GM21367 (cell line): ENCODE data around the gene SORBS1.

Source experiments
- ATAC-seq: cut with Tn5 transposase; IDR thresholded peaks from one replicate; pipeline ENCODE4 v1.9.1; 2021; ENCODE audit not compliant: unreplicated experiment

Gene SORBS1

DNA sequence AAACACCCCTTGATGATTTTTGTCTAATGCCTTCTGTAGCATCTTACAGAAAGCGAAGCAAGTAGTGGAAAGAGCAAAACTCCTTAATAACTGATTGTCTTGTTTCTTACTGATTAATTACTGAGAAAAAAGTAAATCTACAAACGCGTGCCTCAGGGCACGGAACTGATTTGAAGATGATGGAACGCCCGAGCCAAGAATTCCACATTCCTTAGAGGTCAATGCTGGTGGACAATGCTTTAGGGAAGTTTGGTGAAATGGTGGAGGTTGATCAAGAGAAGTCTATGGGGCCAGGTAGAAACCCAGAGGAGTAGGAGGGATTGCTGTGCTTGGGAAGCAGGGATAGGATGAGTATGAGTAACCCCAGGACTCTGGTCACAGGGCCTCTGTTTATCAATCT is 5.0 kb upstream of the SORBS1 start:
- no peak for ATAC-seq

GRCh38 chr10:95565336-95565735 is 4.2 kb upstream of the SORBS1 start:
- ATAC-seq, result no peak

DNA sequence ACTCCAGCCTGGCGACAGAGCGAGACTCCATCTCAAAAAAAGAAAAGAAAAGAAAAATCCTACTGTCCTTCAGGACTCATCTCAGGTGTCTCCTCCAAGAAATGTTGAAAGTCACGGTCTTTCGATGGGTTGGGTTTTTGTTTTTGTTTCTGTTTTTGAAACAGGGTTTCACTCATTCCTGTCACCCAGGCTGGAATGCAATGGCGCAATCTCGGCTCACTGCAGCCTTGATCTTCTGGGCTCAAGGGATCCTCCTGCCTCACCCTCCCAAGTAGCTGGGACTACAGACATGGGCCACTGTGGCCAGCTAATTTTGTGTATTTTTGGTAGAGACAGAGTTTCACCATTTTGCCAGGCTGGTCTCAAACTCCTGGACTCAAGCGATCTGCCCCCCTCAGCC is 3.1 kb upstream of the SORBS1 start:
- no peak for ATAC-seq

- ATAC-seq, result no peak
Observed at GRCh38 chr10:95562341-95562965, 1.3 kb upstream of the SORBS1 start.

DNA sequence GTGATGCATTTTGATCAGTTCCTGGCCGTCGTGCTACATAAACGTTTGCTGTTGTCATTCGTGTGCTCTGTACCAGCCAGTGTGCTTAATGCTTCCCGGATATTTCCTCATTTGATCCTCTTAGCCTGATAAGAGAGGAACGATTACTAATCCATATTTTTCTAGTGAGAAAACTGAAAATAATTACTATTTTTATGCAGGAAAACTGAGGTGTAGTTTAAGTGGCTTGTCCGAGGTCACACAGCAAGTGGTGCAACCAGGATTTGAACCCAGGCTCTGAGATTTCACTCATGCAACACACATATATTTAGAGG is 650 bp upstream of the SORBS1 start:
- no peak for ATAC-seq

DNA sequence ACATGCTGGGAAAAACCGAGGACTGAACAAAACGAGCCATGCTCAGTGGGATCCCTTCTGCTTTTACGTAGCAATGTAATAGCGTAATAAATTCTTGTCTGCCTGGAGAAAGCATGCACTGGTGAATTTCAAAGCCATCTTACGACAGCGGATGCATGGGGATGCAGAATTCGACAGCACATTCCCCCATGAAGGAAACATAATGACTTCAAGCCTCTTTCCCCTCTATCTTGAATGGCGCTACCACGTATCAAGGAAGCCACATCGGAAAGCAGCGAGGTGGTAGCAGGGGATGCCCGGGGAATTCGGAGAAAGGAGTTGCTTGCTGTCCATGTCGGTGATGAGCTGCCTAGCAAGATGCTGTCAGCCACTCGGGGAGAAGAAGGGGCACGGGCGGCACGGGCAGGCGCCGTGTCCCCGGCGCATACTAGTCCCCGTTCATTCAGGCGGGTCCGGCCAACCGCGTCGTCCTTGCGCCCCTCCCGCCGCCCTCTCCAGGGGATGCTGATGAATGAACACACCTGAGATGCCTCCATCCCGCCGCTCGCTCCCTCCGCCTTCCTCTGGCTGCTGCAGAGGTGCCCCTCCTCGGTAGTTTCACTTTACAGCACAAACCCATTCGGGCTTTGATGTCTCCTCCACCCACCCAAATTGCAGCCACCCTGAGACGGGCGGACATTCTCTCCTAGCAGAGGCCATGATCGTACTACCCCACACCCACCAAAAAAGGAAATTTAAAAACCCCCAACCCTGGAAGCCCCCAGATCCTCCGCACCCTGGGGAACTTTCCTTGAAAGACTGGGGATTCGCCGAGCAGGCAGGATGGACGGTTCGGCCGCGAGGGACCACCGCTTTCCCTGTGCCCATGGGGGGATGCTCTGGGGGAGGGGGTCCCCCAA is 644 bp downstream of the SORBS1 start:
- no peak for ATAC-seq

- no peak for ATAC-seq
Observed at GRCh38 chr10:95559896-95560277, 1.3 kb downstream of the SORBS1 start.

DNA sequence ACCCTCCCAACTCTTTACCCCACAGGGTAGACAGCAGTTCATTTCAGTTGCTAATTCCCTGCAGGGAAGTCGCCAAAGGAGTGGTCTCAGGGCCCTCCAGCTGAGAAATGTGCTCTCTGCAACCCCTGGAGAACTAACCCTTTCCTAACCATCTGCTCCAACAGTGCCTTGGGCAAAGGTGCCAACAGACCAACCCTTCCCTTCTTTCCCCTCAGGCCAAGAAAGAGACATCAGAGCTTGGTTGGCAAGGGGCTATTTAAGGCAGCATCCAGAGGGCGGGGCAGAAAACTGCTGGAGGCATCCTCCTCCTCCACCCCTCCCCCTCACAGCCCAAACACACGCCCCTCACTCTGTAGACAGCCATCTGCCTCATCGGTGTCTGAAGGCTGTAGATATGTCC is 1.7 kb downstream of the SORBS1 start:
- no peak for ATAC-seq

- ATAC-seq, result no peak
Observed at GRCh38 chr10:95558593-95559320, 2.4 kb downstream of the SORBS1 start.

DNA sequence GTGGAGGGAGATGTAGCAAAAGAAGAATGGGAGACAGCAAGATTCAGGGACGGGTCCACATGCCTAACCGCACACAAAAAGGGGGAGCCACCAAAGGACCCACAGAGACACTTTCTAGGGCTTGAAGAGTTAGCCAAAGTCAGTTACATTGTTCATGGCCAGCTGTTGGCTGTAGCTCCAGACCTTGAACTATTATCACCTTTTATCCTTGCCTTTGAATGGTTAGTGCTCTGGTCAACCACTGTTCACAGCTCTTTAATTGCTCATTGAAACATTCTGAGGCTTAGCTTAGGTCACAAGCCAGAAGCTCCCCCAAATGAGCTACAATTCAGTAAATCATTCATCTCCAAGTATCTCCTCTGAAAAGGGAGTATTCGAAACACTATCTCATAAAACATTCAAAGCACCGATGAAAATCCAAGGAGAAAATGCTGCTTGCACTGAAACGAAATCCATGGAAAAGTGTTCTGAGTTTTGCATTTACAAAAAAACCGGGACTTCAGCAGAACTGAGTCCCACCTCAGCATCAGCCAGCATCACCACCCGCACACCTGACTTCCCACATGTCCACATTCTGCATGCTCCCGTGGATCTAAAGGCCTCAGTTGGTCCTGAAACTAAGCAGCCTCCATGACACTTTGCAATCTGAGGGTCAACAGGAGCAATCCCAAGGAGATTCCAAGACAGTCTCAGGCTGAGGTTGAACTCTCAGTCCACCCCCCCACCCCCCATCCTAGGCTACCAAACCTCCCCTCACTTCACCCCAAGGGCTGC is 4.0 kb downstream of the SORBS1 start:
- no peak for ATAC-seq

- no peak for ATAC-seq
Observed at GRCh38 chr10:95553674-95554073, 7.5 kb downstream of the SORBS1 start.

DNA sequence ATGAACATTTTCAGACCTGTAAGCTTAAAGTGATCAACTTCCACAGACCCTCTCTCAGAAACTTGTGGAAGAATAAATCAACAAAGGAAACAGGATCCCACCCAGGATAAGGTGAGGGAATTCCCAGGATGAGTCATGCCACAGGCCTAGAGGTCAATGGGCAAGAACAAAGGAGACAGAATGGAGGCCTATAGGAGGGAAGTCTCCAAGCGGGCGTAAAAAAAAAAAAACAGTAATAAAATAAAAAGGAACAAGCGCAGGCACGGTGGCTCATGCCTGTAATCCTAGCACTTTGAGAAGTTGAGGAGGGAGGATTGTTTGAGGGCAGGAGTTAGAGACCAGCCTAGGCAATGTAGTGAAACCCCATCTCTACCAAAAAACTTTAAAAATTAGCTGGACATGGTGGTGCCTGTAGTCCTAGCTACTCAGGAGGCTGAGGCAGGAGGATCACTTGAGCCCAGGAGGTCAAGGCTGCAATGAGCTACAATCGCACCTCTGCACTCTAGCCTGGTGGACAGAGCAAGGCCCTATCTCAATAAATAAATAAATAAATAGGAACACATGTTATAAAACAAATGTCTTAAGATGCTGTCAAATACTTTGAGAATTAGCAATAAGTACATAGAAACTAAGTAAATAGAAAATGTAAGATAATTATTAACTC is 8.4 kb downstream of the SORBS1 start:
- ATAC-seq, result no peak

DNA sequence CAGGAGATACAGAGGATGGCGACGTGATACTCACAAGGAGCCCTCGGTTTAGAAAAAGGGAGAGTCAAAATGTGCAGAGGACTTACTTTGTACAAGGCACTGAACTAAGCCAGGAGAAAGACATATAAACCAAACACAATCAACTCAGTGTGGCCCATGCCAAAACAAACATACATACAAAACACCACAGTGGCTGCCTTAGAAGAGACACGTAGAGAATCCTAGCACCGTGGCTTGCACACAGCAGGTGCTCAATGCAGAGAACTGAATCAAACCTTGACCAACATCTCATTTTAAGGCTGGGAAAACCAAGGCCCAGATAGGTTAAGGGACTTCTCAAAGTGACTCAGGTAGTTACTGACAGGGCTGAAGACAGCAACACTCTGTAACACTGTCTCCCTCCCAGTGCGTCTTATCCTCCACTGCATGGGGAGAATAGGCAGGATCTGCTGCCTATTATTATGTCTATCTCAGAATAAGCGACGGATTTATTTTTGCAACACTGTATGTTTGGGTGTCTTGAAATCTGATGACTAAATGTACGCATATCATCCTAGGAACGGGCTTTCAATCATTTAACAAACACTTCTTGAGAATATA is 11.0 kb downstream of the SORBS1 start:
- no peak for ATAC-seq

- no peak for ATAC-seq
Observed at GRCh38 chr10:95547791-95548435, 13.3 kb downstream of the SORBS1 start.

GRCh38 chr10:95547197-95547596 is 14.0 kb downstream of the SORBS1 start:
- ATAC-seq, result no peak

- ATAC-seq, result no peak
Observed at GRCh38 chr10:95545981-95546380, 15.2 kb downstream of the SORBS1 start.

GRCh38 chr10:95544783-95545500 is 16.2 kb downstream of the SORBS1 start:
- ATAC-seq, result no peak

GRCh38 chr10:95543459-95543858 is 17.7 kb downstream of the SORBS1 start:
- ATAC-seq, result no peak

DNA sequence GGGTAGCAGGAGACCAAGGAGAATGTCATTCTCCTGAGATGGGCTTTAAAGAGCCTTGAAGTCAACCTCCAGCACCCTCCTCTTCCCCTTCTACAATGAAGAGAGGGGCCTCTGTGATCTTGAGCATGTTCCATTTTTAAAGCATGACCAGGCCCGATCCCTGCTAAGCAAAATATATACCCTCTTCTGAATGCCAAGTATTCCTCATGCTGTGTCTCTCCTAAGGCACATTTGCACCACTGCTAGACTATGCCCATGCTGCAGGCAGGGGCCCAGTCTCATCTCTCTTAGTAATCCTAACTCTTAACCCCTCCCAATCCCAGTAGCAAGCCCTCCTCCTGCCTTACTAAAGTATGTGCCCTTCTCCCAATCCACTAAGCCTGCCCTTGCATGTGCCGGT is 18.4 kb downstream of the SORBS1 start:
- no peak for ATAC-seq
